Measurements from ENCODE around the gene AHNAK2.

The AHNAK2 gene

DNA sequence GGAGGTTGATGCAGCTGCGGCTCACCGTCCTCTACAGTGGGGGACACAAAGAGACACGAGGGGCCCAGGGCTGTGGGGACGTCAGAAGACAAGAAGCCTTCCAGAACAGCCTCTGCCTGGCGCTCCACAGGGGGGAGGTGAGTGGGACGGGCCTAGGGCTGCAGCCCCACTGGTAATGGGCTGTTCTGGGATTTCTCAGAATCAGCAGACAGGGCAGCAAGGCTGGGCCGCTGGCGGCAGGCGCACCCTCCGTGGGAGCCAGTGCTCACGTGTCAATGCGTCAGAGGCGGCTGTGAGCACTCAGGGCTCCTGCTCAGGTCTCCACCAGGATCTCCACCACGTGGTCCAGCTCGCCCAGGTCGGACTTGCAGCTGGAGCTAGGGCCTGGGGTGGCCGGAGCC is 32.7 kb upstream of the AHNAK2 start:
- H3K27ac ChIP-seq (ENCODE audit: low read depth, low read length), result no peak overlapping the region
- H3K4me1 ChIP-seq (ENCODE audit: insufficient read depth, low read length), result no peaks in the 10 kb centered on the region
- no peak overlapping the region for H3K9ac ChIP-seq (ENCODE audit: low read depth, low read length)
- 92% methylated on average over 17 of the region's 17 CpGs for WGBS
- H3K27me3 ChIP-seq (ENCODE audit: insufficient read depth, low read length), result no peaks in the 10 kb centered on the region
- H3K4me3 ChIP-seq (ENCODE audit: low read length), result no peak overlapping the region
- no peaks in the 10 kb centered on the region for H3K9me3 ChIP-seq (ENCODE audit: insufficient read depth, low read depth, low read length)
- H3K36me3 ChIP-seq (ENCODE audit: insufficient read depth, low read length), result peaks cover 57% of the 10 kb centered on the region

DNA sequence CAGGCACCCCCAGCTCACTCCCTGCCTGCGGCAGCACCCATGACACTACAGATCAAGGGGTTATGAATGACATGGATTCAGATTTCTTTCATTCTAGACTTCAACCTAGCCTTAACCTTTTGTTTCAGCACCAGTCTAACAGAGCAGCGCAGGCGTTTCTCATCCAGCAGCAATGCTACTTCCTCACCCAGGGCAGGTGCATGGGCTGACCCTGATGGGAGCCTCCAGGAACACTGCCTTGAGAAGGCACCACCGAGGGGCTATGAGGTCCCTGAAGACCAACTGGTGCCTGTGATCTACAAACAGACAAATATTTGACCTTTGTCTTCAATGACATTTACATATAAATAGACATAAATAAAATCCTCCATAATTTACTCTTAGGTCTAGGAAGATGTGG is 31.9 kb upstream of the AHNAK2 start:
- Histone ChIP-seq H3K9ac (ENCODE audit: low read depth, low read length) (no peak overlapping the region), H3K27me3 (ENCODE audit: insufficient read depth, low read length) (no peaks in the 10 kb centered on the region), H3K27ac (ENCODE audit: low read depth, low read length) (no peak overlapping the region), H3K4me3 (ENCODE audit: low read length) (no peak overlapping the region), H3K36me3 (ENCODE audit: insufficient read depth, low read length) (peaks cover 57% of the 10 kb centered on the region), H3K9me3 (ENCODE audit: insufficient read depth, low read depth, low read length) (no peaks in the 10 kb centered on the region), H3K4me1 (ENCODE audit: insufficient read depth, low read length) (no peaks in the 10 kb centered on the region)
- 97% methylated on average over 4 of the region's 4 CpGs for WGBS

DNA sequence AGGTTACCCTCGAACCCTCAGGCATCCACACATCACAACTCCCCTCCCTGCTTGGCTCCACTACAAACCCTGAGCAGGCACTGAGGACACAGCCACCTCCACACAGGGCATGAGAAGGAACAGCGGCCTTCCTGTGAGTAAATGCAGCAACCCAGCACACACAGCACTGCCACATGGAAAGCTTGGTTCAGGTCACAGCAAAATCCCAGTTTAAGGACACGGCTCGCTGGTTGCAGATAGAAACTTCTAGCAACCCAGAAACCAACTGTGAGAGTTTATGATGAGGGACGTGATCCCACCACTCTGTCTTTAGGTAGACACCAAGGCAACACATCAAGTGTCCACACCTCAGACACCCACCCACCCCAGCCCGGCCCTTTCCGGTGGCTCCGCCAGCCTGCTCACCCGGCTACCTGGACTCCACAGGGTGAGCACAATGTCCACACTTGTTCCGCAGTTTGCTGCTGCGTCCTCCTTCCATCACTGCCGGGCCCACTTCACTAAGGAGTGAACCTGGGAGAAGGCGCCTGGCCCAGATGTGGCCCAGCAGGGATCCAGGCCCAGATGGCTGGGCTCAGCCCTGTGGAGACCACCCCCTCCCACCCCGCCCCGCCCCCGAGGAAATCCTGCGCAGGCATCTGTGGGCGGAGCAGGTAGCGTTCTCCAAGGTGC is 29.6 kb upstream of the AHNAK2 start:
- H3K27ac ChIP-seq (ENCODE audit: low read depth, low read length), result no peak overlapping the region
- H3K36me3 ChIP-seq (ENCODE audit: insufficient read depth, low read length), result peaks cover 50% of the 10 kb centered on the region
- no peak overlapping the region for H3K4me3 ChIP-seq (ENCODE audit: low read length)
- no peak overlapping the region for H3K9ac ChIP-seq (ENCODE audit: low read depth, low read length)
- 93% methylated on average over 19 of the region's 19 CpGs for WGBS
- H3K27me3 ChIP-seq (ENCODE audit: insufficient read depth, low read length), result no peaks in the 10 kb centered on the region
- H3K4me1 ChIP-seq (ENCODE audit: insufficient read depth, low read length), result no peaks in the 10 kb centered on the region
- no peaks in the 10 kb centered on the region for H3K9me3 ChIP-seq (ENCODE audit: insufficient read depth, low read depth, low read length)

DNA sequence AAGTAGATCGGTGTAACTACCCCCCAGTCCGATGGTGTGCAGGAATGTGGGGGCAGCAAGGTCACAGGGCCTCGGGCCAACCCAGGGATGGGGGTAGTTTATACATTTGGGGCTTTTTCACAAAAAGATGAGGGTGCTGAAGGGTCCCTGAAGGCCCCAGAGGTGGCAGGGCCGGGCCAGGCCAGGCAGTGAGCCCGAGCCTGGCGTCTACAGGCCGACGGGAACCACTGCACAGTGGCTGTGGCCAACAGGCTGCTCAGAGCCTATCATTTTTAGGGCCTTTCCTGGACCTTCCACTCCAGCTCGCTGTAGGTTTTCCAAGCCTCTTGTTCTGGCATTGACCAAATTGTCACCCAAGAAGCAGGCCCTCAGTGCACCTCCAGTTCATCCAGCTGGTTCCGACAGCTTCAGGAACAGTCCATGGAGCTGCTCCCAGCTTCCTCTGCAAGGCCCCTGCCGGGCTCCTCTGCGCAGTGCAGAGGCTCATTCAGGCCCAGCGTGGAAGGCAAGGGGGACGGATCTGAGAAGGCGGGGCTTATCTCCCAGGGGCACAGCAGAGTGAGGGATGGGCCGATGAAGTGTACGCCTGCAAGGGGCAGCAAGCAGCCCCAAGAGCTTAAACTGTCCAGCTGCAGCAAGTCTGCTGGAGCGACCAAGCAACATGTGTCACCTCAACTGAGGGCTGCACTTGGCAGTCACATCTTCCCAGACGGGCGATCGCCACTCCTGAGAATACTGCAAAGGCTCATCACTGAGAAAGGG is 28.8 kb upstream of the AHNAK2 start:
- peaks cover 50% of the 10 kb centered on the region for H3K36me3 ChIP-seq (ENCODE audit: insufficient read depth, low read length)
- no peak overlapping the region for H3K9ac ChIP-seq (ENCODE audit: low read depth, low read length)
- WGBS, result 89% methylated on average over 21 of the region's 21 CpGs
- no peaks in the 10 kb centered on the region for H3K27me3 ChIP-seq (ENCODE audit: insufficient read depth, low read length)
- 0 out of 2 replicates have a peak overlapping the region, but pooled peaks have one; percentile 15 for H3K27ac ChIP-seq (ENCODE audit: low read depth, low read length)
- H3K4me1 ChIP-seq (ENCODE audit: insufficient read depth, low read length), result no peaks in the 10 kb centered on the region
- no peaks in the 10 kb centered on the region for H3K9me3 ChIP-seq (ENCODE audit: insufficient read depth, low read depth, low read length)
- no peak overlapping the region for H3K4me3 ChIP-seq (ENCODE audit: low read length)

DNA sequence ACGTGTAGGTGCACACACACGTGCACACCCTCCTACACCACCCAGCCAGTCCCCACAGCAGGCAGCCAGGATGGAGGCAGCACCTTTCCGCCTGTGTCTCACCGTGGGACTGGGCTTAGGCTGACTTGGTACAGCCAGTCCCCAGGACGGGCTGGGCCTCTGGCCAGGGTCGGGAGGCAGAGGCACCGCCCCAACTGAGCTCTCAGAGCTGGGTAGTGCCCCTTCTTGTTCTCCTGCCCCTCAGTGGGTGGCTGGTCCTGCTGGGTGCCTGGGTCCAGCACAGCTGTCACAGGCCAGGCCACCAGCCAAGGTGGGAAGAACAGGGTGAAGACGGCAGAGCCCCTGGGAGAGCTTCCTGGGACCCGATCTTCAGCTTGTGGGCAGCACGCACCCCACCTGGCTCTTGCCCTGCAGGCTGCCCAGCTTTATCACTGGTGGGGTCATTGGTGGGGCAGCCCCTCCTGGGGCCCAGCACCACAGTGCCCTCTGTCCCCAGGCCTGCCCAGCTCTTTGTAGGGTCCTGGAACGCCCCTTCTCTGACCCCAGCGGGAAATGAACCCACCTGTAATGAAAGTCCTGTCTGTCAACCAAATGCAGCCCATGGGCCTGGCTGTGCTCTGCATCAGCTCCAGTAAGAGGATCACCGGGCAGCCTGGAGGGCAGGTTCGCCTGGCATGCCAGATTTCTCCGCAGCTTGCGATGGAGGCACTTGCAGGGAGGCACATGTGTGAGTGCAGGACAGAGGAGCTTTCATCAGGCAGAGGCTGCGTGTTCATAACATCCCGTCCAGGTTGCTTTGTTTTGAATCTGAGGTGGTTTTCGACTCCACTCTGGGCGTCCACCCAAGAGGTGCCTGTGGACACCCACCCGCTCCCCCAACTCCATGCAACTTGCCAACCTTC is 28.0 kb upstream of the AHNAK2 start:
- H3K27ac ChIP-seq (ENCODE audit: low read depth, low read length), result no peak overlapping the region
- no peaks in the 10 kb centered on the region for H3K27me3 ChIP-seq (ENCODE audit: insufficient read depth, low read length)
- no peaks in the 10 kb centered on the region for H3K4me1 ChIP-seq (ENCODE audit: insufficient read depth, low read length)
- no peak overlapping the region for H3K4me3 ChIP-seq (ENCODE audit: low read length)
- H3K9me3 ChIP-seq (ENCODE audit: insufficient read depth, low read depth, low read length), result no peaks in the 10 kb centered on the region
- peaks cover 41% of the 10 kb centered on the region for H3K36me3 ChIP-seq (ENCODE audit: insufficient read depth, low read length)
- H3K9ac ChIP-seq (ENCODE audit: low read depth, low read length), result no peak overlapping the region
- WGBS, result 94% methylated on average over 21 of the region's 21 CpGs

DNA sequence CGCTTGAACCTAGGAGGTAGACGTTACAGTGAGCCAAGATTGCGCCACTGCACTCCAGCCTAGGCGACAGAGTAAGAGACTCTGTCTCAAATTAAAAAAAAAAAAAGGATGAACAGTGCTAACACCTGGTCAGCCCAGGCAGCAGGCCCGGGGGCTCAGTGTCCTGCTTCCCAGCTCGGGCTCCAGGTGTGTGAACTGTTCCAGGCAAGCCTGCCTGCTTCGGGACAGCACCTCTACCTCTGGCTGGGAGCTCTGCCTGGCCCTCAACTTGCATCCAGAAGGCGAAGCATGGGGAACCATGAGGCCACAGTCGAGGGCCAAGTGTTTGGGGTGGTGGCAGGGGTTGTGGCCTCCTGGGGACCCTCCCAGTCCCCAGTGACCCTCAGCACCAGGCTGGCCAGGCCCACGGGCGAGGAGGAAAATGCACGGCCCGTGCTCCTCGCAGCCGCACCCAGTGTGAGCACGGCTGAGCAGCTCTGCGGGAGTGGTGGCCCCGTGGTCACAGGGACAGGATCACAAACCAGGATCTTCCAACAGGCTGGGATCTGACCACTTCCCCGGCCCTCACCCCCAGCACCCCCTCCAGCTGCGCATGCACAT is 27.3 kb upstream of the AHNAK2 start:
- no peaks in the 10 kb centered on the region for H3K4me1 ChIP-seq (ENCODE audit: insufficient read depth, low read length)
- H3K36me3 ChIP-seq (ENCODE audit: insufficient read depth, low read length), result peaks cover 34% of the 10 kb centered on the region
- no peaks in the 10 kb centered on the region for H3K9me3 ChIP-seq (ENCODE audit: insufficient read depth, low read depth, low read length)
- H3K27me3 ChIP-seq (ENCODE audit: insufficient read depth, low read length), result no peaks in the 10 kb centered on the region
- 95% methylated on average over 20 of the region's 20 CpGs for WGBS
- H3K9ac ChIP-seq (ENCODE audit: low read depth, low read length), result no peak overlapping the region
- no peak overlapping the region for H3K27ac ChIP-seq (ENCODE audit: low read depth, low read length)
- no peak overlapping the region for H3K4me3 ChIP-seq (ENCODE audit: low read length)

DNA sequence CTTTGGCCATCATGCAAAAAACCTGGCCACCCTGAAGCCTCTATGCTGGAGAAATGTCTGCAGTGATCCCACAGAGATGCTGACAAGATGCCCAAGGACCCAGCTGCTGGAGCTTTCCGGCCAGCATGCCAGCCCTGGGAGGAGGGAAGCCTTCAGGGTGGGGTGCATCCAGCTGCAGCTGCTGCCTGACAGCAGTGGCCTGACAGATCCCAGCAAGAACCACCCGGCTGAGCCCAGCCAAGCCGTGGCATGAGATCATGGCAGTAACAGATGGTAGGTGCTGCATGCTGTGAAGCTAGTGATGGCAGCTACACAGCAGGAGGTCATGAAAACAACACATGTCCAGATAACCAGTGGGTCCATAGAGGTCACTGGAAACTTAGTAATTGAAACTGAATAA is 21.2 kb upstream of the AHNAK2 start:
- Histone ChIP-seq H3K27me3 (ENCODE audit: insufficient read depth, low read length) (no peaks in the 10 kb centered on the region), H3K4me1 (ENCODE audit: insufficient read depth, low read length) (no peaks in the 10 kb centered on the region), H3K27ac (ENCODE audit: low read depth, low read length) (no peak overlapping the region), H3K36me3 (ENCODE audit: insufficient read depth, low read length) (no peaks in the 10 kb centered on the region), H3K4me3 (ENCODE audit: low read length) (no peak overlapping the region), H3K9ac (ENCODE audit: low read depth, low read length) (no peak overlapping the region), H3K9me3 (ENCODE audit: insufficient read depth, low read depth, low read length) (no peaks in the 10 kb centered on the region)
- WGBS, result 92% methylated on average over 3 of the region's 3 CpGs

DNA sequence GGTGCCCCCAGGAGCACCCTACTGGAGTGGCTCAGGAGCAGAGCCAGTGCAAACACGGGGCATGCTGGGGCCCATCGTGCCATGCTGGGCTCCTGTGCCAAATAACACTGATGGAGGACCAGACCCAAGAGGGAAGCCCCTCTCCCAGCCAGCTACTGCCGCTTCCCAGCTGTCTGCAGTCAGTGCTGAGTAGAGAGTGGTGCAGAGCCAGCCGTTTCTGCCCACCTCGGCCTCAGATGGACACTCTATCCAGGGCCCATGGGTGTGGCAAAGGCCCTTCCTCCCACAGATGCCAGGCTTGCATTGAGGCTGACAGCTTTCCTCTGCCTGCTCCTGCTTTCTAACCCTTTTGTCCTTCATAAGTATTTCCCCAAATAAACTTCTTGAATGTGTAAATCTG is 20.6 kb upstream of the AHNAK2 start:
- H3K36me3 ChIP-seq (ENCODE audit: insufficient read depth, low read length), result no peaks in the 10 kb centered on the region
- H3K9me3 ChIP-seq (ENCODE audit: insufficient read depth, low read depth, low read length), result no peaks in the 10 kb centered on the region
- no peaks in the 10 kb centered on the region for H3K4me1 ChIP-seq (ENCODE audit: insufficient read depth, low read length)
- H3K4me3 ChIP-seq (ENCODE audit: low read length), result no peak overlapping the region
- no peak overlapping the region for H3K9ac ChIP-seq (ENCODE audit: low read depth, low read length)
- no peaks in the 10 kb centered on the region for H3K27me3 ChIP-seq (ENCODE audit: insufficient read depth, low read length)
- H3K27ac ChIP-seq (ENCODE audit: low read depth, low read length), result no peak overlapping the region
- WGBS, result 89% methylated on average over 5 of the region's 5 CpGs

DNA sequence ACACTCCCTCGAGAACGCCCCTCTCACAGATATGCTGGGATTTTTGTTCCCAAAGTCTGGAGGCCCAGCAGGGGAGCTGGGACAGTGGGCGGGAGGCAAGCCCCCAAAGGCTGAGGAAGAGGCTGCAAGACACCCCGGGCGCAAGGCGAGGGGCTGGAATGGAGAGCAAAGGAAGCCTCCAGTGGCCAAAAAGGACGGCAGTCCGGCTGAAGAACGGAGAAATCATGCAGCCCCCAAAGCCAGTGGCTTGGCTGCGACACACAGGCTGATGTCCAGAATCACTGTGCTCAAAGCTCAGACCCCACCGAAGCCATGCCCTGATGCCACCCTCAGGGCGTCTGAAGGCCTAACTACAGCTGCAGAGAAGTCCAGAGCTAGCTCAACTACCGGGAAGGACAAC is 18.3 kb upstream of the AHNAK2 start:
- H3K27me3 ChIP-seq (ENCODE audit: insufficient read depth, low read length), result no peaks in the 10 kb centered on the region
- no peaks in the 10 kb centered on the region for H3K4me1 ChIP-seq (ENCODE audit: insufficient read depth, low read length)
- no peaks in the 10 kb centered on the region for H3K36me3 ChIP-seq (ENCODE audit: insufficient read depth, low read length)
- 92% methylated on average over 13 of the region's 13 CpGs for WGBS
- H3K27ac ChIP-seq (ENCODE audit: low read depth, low read length), result no peak overlapping the region
- no peak overlapping the region for H3K9ac ChIP-seq (ENCODE audit: low read depth, low read length)
- no peaks in the 10 kb centered on the region for H3K9me3 ChIP-seq (ENCODE audit: insufficient read depth, low read depth, low read length)
- H3K4me3 ChIP-seq (ENCODE audit: low read length), result no peak overlapping the region

DNA sequence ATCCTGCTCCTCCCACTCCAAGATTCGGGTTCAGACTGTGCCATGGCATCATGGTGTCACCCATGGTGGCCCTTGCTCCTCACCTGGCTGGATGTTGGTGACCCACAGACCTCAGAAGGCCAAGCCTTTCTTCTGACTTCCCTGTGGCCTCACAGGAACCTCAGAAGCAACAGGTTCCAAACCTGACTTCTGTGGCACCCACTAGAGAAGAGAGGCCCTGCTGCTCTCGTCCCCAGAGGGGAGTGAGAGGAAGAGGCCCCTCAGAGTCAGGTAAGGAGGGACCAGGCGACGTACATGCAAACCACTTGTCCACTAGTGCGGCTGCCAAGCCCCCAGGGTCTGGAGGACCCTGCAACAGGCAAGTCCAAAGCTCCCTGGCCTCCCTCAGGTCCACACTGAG is 17.9 kb upstream of the AHNAK2 start:
- 88% methylated on average over 5 of the region's 5 CpGs for WGBS
- Histone ChIP-seq H3K4me1 (ENCODE audit: insufficient read depth, low read length) (no peaks in the 10 kb centered on the region), H3K36me3 (ENCODE audit: insufficient read depth, low read length) (no peaks in the 10 kb centered on the region; the same call in 1 of the 2 replicates), H3K27ac (ENCODE audit: low read depth, low read length) (no peak overlapping the region), H3K9me3 (ENCODE audit: insufficient read depth, low read depth, low read length) (no peaks in the 10 kb centered on the region), H3K9ac (ENCODE audit: low read depth, low read length) (no peak overlapping the region), H3K27me3 (ENCODE audit: insufficient read depth, low read length) (no peaks in the 10 kb centered on the region), H3K4me3 (ENCODE audit: low read length) (no peak overlapping the region)

DNA sequence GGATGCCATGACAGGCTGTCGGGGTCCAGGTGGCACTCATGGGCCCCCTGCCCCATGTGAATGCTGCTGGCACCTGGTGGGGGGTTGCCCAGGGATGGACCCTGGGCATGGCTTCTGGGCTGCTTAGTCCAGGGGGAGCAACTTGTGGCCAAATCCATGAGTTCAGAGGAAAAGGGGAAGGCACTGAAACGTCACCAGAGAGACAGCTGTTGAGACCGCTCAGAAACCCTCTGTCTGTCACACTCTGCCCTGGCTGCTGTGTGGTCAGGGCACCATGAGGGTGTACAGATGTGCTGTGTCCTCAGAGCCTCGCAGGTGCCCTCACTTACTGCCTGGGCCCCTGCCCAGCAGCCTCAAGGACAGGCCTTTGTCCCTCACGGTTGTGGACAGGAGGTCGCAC is 16.8 kb upstream of the AHNAK2 start:
- no peaks in the 10 kb centered on the region for H3K27me3 ChIP-seq (ENCODE audit: insufficient read depth, low read length)
- no peak overlapping the region for H3K27ac ChIP-seq (ENCODE audit: low read depth, low read length)
- 91% methylated on average over 6 of the region's 6 CpGs for WGBS
- no peak overlapping the region for H3K9ac ChIP-seq (ENCODE audit: low read depth, low read length)
- no peaks in the 10 kb centered on the region; the same call in 1 of the 2 replicates for H3K36me3 ChIP-seq (ENCODE audit: insufficient read depth, low read length)
- H3K9me3 ChIP-seq (ENCODE audit: insufficient read depth, low read depth, low read length), result no peaks in the 10 kb centered on the region
- no peaks in the 10 kb centered on the region for H3K4me1 ChIP-seq (ENCODE audit: insufficient read depth, low read length)
- H3K4me3 ChIP-seq (ENCODE audit: low read length), result no peak overlapping the region

All from HUES64 (cell line).